Sigmoid colon (tissue), 4 donors: ENCODE results near the gene BCR.

Source experiments
- CTCF ChIP-seq, 4 experiments: fragments of 450-650 bp in 3 of 4; fragments of 200-600 bp in 1 of 4; IDR thresholded peaks; one replicate each; pipeline ENCODE4 v1.5.1; 2016 to 2019; ENCODE audit warnings: antibody characterized with exemption in 4 of 4, mild to moderate bottlenecking in 3 of 4, moderate library complexity in 2 of 4
- EP300 ChIP-seq, 4 donors: sonication (generic); formaldehyde crosslinking; IDR thresholded peaks; one replicate each; pipeline ENCODE4 v1.6.1; 2017; ENCODE audit warnings: antibody characterized with exemption in 4 of 4
- POLR2A ChIP-seq, 2 donors: fragments of 450-650 bp; IDR thresholded peaks; one replicate each; pipeline ENCODE4 v1.6.1; 2016; ENCODE audit warnings: antibody characterized with exemption in 2 of 2, mild to moderate bottlenecking in 2 of 2, moderate library complexity in 2 of 2
- POLR2AphosphoS5 ChIP-seq, 4 donors: sonication (generic); formaldehyde crosslinking; IDR thresholded peaks; one replicate each; pipeline ENCODE4 v1.6.1; 2017; ENCODE audit warnings: antibody characterized with exemption in 4 of 4

DNA sequence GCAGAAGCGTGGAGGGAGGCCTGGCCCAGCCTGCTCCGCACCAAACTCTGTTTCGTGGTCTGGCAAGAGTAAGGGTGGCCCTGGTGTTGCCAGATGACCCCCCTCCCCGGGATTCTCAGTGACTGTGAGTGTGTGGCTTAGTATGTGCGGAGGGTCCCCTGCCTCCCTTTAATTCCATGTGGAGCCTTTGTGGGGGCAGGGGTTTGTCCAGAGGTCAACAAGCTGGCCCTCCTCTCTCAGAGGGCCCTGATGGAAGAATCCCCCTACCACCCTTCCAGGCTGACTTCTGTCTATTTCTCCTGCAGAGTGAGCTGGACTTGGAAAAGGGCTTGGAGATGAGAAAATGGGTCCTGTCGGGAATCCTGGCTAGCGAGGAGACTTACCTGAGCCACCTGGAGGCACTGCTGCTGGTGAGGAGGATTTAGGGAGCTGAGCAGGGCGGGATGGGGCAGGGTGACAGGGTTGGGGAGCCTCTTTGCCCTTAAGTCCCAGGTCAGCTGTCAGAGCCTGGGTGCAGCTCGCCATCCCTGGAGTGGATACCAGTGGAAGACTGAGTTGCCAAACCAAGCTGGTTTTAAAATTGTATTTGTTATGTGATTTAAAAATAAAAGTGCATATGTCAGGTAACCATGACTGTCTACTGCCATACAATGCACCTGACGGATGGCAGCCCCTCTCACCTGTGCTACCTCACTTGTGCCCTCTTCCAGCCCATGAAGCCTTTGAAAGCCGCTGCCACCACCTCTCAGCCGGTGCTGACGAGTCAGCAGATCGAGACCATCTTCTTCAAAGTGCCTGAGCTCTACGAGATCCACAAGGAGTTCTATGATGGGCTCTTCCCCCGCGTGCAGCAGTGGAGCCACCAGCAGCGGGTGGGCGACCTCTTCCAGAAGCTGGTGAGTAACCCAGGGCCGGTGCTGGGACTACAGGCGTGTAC, 80.6 kb downstream of the BCR start:
- TF ChIP-seq POLR2AphosphoS5 (IDR thresholded peaks at IDR 0.05), result no peak
- TF ChIP-seq POLR2A (IDR thresholded peaks at IDR 0.05), result no peak
- TF ChIP-seq CTCF (IDR thresholded peaks at IDR 0.05), result no peak
- TF ChIP-seq EP300 (IDR thresholded peaks at IDR 0.05), result no peak
